ENCODE results near the gene CLBA1.
"Not testable (repeated sequence)": the region's sequence is repeated elsewhere in the genome, so short reads cannot be mapped to it uniquely, and the experiment has no call there.

DNA sequence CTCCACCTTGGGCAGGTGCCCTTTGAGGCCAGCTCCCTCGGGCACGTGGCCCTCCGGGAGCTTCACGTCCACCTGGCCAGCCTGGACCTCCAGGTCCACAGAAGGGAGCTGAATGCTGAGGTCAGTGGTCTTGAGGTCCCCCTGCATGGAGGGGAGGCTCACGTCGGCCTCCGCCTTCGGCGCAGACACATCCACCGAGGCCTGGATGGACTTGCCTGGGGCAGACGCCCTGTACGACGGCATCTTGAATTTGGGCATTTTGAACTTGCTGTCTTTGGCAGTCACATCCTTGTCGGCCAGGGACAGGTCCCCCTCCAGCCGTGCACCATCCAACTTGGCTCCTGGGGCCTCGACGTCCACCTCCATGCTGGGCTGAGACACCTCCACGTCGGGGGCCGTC lies 40.3 kb upstream of the CLBA1 start:
- not testable (repeated sequence) for TF ChIP-seq EP300 (IDR thresholded peaks at IDR 0.05); CTCF (IDR thresholded peaks at IDR 0.05); MAZ (IDR thresholded peaks at IDR 0.05; ENCODE audit: borderline replicate concordance, low read depth, low read length); POLR2A (IDR thresholded peaks at IDR 0.05; ENCODE audit: low read length)
